A172 (cell line): Measurements from ENCODE around the gene PIGH. TPM values are rescaled to one million over a fixed set of nuclear protein-coding genes. Genes with fewer than 3 reads are reported as not detected.
"Not testable (repeated sequence)": the region's sequence is repeated elsewhere in the genome, so short reads cannot be mapped to it uniquely, and the experiment has no call there.

ENCODE experiments used
- DNase-seq: peaks from one replicate; pipeline ENCODE4 v3.0.0-alpha.2; 2015; ENCODE audit warnings: low spot score
- total RNA-seq: library from RNA; depleted of rRNA; stranded (reverse); fragments of >200 nt; shearing (Covaris generic); gene quantifications from 2 replicates; pipeline ENCODE4 v1.2.3, GENCODE V29; 2014

PIGH gene
- total RNA-seq, 1 experiment from 2014 or later, result 18.6 TPM

DNA sequence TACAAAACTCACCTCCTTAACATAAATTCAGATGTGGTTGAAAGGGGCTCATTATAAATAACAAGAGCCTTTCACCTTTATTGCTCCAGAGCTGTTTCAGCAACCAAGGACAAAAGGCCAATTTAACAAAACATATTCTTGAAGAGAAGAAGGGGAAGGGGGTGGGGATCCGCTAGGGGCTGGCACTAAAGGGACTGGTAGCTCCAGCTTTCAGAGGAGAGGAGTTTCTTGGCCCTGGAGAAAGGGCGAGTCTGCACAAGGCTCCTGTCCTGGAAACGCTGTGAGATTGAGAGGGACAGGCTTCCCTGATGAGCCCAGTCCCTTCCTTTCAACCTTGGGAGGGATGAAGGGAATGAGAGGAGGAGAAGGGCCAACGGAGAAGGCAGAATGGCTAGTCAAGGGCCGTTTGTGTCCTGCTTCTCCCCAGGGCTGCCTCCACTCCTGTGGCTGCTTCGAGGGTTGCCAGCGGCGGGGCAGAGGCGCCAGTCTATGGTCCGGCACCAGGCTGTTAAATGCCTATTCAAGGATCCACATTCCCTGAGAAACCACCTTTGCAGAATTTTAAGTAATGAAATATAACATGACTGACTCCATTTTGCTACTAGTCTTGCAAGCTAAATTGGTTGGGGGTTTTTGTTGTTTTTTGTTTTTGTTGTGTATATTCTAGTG, 9.7 kb upstream of the PIGH start:
- no peak for DNase-seq

DNA sequence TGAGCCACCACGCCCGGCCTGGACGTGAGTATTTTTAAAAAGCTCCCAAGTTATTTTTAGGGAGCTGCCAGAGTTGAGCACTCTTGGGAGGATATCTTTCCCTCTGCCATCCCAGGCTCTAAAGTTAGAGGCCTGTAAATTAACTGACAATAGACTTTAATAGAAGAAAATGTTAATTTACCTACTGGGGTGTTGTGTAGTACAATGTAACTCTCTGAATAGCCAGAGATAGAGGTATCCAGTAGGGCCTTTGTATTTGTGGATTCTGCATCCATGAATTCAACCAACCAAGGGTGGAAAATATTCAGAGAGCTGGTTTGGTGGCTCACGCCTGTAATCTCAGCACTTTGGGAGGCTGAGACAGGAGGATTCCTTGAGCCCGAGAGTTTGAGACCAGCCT, 7.6 kb upstream of the PIGH start:
- no peak for DNase-seq

DNA sequence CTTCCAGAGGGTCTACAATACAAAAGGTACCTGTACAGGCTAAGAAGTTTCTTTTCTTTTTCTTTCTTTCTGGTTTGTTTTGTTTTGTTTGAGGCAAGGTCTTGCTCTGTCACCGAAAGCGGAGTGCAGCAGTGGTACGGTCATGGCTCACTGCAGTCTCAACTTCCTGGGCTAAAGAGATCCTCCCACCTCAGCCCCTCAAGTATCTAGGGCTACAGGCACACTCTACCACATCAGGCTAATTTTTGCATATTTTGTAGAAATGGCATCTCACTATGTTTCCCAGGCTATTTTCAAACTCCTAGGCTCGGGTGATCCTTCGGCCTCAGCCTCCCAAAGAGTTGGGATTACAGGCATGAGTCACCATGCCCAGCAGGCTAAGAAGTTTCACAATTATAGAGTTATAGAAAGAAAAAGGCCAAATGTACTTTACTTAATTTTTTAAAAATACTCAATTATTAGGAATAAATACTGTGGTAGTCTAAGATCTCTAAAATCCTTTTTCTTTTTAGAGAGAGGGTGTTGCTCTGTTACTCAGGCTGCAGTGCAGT, 3.0 kb upstream of the PIGH start:
- no peak for DNase-seq

DNA sequence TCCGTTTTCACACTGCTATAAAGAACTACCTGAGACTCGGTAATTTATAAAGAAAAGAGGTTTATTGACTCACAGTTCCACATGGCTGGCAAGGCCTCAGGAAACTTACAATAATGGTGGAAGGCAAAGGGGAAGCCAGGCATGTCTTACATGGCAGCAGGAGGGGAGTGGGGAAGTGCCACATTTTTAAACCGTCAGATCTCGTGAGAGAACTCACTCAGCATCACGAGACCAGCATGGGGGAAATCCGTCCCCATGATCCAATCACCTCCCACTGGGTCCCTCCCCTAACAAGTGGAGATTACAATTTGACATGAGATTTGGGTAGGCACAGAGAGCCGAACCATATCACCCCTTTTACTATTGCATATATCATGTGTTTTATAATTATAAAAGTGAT, 2.0 kb upstream of the PIGH start:
- no peak for DNase-seq

DNA sequence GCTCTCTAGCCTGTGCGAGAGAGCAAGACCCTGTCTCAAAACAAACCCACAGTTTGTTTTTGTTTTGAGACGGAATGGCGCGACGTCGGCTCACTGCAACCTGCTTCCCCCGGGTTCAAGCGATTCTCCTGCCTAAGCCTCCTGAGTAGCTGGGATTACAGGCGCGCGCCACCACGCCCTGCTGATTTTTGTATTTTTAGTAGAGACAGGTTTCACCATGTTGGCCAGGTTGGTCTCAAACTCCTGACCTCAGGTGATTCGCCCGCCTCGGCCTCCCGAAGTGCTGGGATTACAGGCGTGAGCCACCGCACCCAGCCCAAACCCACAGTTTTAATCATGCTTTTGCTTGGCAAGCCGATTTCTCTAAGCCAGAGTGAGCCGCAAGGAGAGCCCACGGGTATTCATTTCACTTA, 500 bp upstream of the PIGH start:
- DNase-seq, result not testable (repeated sequence)

DNA sequence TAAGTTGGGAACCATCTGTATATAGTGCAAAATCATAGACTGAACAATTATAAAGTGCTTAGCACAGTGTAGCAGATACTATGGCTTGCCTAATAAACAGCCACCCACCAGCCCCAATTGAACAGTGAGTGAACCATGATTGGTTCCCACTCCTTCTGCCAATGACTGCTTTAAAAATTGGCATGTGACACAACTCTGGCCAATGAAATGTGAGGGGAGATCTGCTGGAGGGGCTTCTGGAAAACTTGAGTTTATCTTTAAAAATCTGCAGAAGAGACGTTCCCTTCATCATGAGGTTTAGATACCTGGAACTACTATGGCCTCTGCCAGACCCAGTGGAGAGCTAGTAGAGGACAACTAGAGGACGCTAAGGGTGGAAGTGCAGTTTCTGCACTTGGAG, 4.7 kb downstream of the PIGH start:
- no peak for DNase-seq

DNA sequence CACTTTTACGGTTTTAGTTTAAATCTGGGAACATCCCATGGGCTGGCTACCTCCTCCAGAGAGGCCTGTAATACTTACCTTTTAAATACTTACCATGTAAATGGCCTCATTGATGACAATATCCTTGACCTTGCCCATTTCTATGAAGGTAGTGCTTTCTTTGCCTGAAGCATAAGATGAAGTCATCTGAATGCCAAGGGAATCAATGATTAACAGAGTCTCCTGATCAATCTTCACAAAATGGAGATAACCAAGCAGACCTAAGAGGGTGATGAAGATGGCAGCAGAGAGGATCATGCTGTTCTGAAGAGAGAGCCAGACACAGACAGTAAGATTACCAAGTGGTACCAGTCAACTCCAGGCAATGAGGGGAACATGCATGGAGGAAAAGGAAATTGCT, 6.4 kb downstream of the PIGH start:
- DNase-seq, result not testable (repeated sequence)

DNA sequence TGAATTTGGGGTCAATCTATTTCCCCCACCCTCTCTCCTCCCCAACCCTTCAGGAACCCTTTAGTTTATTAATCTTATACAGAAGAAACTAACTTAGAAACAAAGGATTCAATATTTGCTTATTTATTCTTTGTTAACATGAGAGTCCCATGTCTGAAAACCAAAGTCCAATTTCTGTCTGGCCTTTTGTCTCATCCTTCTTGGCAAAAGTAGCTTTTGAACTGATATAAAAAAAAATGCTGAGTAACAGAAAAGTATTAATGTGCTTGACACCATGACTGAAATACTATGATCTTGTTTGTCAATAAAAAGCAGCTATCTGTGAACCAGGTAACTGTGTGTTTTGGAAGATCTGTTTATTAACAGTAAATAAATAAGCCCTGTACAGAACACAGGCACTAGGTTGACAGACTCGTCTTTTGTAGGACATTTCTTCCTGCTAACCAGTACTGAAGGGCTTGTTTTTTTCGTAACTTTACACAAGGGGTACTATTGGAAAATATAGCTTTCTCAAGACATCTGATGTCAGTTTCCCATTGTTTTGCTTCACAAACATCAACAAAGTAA, 10.8 kb downstream of the PIGH start:
- DNase-seq, result no peak

DNA sequence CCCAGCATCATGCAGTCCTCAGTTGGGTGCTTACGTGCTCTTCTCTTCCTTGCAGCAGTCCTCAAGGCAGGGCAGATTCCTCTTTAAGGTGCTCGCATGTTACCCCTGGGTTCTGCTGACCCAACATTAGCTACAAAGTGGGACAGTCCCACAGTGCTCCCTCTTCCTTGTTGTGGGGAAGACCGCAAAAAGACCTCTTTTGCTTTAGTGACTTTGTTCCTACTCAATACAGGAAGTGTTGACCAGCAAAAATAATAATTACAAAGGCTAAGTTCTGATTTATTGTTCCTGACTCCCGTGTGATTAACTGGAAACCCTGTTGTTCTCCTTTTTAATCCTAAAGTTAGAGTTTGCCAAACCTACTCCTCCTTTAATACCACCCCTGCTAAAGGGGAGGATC, 13.7 kb downstream of the PIGH start:
- DNase-seq, result no peak

DNA sequence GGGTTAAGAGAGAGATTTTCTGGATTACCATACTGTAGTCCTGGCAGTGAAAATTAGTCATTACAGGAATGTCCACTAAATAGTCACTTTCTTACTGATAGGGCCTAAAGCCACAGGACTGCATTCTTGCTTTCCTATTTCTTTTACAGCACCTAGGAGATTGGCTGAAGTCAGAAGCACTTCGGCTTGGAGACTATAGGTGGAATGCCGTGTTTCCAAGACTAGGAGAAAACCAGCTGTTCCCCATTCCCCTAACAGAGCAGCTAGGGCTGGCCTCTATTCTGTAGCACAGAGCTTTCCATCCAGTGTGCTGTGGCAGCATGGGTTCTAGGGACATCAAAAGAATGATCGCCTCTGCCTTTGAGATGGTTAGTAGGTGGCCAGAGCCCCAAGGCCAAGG, 15.1 kb downstream of the PIGH start:
- no peak for DNase-seq

DNA sequence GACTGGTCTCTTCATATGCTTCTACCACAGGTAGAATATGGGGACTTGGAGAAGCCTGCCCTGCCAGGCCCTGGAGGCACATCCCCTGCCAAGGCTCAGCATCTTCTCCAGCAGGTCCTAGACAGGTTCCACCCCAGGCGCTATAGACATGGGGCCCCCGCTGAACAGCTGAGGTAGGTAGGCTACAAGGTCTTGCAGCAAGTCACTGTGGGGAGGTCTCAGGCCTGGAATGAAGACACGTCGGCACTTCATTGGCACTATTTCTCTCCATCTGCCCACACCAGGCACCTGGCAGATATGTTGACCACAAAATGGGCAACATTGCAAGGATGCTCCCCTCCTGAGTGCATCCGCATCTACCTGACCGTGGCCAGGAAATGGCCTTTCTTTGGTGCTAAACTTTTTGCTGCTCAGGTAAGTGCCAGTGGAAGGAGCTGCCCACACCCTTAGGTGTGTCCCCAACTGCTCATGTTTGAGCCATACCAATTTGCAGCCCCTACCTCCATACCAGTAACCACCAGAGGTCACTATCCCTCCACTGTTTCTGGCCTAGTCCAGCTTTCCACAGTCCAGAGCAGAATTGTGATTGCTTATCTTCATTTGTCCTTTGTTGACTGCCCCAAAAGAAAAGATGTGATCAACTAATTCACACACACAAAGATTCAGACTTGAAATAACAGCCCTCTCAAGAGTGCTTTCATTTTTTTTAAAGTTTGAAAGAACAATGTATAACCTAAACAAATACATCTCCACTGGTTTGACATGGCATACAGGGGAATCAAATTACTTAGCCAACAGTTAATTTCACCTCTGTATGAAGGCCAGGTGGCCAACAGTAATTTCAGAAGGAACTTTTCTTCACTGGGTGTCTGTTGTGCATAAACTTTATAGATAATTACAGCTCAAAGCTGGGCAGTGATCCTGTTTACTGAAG, 16.1 kb downstream of the PIGH start:
- DNase-seq, result peak; percentile 31

DNA sequence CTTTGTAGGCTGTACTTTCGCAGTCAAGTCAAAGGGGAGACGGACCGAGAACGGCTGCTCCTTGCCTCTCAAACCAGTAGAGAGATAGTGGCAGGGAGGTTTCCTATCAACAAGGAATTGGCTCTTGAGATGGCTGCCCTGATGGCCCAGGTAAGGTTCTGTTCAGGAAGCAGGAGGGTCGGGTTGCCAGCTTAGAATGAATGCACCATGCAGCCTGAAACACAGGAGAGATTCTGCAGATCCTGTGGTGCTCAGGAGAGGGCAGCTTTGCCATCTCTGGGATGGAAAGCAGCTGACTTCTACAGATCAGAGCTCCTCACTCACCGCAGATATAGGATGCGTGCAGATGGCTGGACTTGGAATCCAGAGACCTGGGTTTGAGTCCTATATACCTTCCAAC, 18.0 kb downstream of the PIGH start:
- no peak for DNase-seq

DNA sequence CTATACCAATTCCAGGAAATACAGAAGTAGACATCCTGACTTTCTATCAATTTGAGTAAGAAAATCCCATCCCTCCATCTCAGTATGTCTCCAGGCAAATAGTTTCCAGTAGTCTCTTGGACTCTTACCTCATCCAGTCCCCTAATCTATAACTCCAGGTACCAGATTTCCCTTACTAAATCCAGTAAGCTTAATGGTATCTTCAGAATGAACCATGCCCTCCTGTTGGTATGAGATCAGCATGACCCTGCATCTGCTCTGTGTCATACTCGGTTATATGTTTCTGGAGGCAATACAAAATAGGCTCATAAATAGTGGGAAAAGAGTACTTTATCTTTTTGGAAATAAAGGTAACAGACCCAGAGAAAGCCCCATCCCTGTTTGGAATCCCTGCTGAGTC, 18.4 kb downstream of the PIGH start:
- no peak for DNase-seq

DNA sequence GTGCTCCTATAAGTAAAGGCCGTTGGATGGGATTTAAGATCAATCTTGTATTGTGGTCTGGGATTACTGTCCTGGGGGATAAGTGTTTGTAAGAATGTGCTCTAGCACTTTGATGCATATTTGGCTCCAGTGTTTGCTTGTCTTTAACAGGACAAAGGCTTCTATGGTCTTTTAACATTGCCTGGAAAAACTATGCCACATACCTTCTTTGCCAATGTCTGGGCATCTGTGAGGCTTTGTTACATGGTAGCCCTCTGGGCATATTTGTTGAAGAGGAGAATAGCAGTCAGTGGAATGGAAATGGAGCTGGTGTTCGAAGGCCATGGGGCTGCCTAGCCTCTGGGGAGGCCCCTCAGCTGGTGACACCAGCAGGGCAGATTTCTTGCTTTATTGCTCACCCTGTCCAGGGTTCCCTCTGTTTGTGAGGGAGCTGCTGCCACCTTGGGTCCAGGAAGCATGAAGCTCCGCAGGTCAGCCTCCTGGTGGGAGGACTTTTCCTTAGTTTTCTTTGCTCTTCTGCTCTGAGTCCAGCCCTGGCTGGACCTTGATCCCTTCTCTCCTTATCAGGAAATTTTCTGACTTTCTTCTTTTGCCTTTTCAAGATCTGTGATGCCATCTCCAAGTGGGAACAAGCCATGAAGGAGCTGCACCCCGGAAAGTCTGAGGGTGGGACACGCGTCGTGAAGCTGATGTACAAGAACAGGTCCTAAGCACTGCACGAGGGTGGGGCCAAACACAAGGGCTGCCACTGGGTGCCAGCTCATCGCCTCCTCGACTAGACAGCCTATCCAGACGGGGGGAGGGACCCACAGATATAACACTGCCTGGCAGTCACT, 19.5 kb downstream of the PIGH start:
- no peak for DNase-seq

DNA sequence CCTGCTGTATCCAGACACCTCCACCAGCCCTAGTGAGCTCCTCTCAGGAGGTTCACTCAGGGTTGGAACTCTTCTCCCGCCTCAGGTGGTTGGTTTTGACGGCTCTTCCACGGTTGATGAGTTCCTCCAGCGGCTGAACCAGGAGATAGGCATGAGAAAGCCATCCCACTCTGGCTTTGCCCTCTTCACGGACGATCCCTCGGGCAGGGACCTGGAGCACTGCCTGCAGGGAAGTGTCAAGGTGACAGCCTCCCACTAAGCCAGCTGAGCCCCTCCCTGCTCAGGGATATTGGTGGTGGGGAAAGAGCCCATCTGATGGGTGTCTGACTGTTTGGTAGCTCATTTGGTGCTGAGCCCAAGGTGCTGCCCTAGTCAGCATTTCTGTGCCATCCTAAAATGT, 20.4 kb downstream of the PIGH start:
- DNase-seq, result no peak

DNA sequence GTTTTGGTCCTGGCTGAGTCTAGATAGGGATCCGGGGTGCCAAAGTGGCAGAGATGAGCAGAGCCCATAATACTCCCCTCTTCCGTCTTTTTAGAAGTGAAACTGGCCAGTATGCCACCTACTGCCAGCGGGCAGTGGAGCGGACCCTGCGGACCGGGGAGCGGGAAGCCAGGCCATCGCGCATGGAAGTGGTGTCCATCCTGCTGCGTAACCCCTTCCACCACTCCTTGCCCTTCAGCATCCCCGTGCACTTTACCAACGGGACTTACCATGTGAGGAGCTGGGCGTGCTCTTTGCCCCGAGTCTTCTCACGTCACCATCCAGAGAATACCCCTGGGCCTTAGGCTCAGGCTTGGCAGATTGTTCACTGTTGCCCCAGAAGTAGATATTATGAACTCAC, 21.0 kb downstream of the PIGH start:
- no peak for DNase-seq

DNA sequence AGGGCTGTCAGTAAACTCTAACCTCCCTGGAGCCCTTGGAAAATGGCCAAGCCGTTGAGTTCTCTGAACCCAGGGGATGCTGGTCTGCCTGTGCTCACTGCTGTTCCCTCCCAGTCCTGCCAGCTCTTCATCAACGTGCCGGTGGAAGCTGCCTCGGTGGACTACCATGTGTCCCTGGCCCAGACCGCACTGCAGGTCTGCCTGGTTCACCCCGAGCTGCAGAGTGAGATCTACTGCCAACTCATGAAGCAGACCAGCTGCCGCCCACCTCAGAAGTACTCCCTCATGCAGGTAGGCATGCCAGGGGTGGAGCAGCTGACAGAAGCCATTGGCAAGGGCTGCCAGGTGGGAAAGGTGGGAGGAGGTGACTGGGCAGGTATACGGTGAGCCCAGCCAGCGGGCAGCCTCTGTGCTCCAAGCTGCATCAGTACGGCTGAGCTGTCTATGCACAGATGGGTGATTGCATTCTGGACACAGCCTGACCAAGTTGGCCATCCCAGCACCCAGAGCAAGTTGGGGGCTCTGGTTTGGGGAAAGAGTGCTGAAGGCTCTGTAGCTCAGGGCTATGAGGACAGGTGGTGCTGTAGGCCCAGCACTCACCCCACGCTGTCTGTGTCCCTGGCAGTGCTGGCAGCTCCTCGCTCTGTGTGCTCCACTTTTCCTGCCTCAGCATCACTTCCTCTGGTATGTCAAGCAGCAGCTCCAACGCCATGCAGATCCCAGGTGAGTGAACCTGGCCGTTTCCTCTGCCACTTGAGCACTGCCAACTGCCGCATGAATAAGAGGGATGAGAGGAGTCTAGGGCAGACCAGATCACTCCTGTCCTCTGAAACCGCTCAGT, 21.9 kb downstream of the PIGH start:
- DNase-seq, result no peak

DNA sequence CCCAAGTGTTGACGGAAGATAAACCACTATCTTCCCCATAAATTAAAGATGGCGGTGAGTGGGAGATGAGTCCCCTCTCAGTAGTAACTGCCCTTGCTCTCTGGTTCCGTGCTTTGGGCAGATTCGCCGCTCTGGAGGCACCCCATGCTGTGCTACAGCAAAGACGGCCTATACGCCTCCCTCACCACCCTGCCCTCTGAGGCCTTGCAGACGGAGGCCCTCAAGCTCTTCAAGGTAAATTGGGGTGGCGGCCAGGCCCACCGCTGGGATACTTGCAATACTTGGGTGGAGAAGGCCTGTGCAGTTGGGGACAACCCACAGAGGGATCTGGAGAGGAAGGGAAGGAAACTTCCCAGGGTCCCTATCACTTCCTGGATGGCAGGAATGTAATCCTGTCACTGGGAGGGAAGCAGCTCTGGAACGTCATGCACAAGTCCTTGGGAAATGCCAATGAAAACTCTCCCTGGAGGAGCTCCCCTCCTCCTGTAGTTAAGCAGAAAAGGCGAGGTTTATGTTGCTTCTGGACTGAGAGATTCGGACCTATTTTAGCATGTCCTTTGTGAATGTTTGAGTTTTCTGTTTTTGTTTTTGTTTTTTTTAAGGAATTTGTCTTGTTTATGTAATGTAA, 22.8 kb downstream of the PIGH start:
- DNase-seq, result no peak

DNA sequence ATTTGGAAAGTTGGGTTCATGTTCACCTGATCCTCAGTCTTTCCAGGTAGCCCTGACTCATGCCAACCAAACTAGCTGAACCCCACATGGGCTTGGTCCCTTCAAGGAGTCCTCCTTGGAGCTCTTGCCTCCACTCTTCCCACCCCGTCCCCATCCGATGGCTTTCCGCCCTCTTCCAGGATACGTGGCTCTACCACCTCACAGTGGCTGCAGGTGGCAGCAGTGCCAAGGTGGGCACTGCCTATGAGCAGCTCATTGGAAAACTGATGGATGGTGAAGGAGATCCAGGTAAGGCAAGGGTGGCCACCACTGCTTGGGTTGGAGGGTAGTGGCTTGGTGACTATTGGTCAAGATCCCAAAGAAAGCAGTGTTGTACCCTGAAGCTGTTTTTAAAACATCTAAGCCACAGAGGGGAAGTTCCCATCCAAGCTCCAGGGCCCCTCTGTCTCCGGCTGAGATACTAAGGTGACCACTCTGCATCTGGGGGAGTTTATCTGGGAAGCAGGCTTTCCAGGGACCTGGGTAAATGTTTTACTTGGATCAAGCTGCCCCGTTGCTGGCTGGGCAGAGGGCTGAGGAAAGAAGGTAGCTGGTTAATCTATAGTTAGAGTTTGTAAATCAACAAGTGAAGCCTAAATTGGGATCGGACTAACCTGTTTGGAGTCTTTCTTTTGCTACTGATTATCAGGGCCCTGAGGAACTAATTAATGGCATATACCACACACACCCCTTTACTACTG, 23.7 kb downstream of the PIGH start:
- DNase-seq, result no peak

DNA sequence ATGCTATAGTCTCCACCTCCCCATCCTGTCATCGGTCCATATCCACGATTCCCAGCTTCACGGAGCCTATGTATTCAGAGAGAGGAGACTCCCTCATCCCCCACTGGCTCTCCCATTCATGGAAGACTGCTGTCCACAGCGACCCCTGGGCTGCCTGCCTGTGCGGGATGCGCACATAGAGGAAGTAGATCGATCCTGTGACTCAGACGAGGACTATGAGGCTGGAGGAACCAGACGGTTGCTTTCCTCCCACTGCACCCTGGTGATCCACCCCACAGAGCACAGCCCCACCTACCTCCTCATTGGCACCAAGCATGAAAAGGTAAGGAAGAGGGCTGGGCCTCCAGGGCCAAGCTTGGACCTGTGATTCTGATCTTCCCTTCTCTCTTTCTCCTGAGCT, 24.4 kb downstream of the PIGH start:
- DNase-seq, result peak; percentile 4
